RWPE2 (cell line): Measurements from ENCODE around the gene KRTAP10-7.
"Not testable (repeated sequence)": the region's sequence is repeated elsewhere in the genome, so short reads cannot be mapped to it uniquely, and the experiment has no call there.

ENCODE experiments used
- ATAC-seq: fragments of 200-7000 bp; cut with Tn5 transposase; 3 replicates; pipeline ENCODE4 v1.9.1; 2021; ENCODE audit warnings: low read depth
- DNase-seq: peaks from one replicate; pipeline ENCODE4 v3.0.0-alpha.2; 2020; ENCODE audit warnings: low spot score
- H3K27ac ChIP-seq: fragments of 450-650 bp; 2 replicates; pipeline ENCODE4 v1.5.1; 2017; ENCODE audit warnings: mild to moderate bottlenecking; ENCODE audit not compliant: poor library complexity, severe bottlenecking
- H3K27me3 ChIP-seq: fragments of 250-450 bp; sonication (Bioruptor Pico); 2 replicates; pipeline ENCODE4 v1.5.1; 2021; ENCODE audit warnings: mild to moderate bottlenecking, moderate library complexity; ENCODE audit not compliant: insufficient read depth, poor library complexity, severe bottlenecking
- H3K36me3 ChIP-seq: fragments of 250-450 bp; sonication (Bioruptor Pico); 2 replicates; pipeline ENCODE4 v1.5.1; 2020; ENCODE audit warnings: low read depth, mild to moderate bottlenecking, moderate library complexity
- H3K4me1 ChIP-seq: fragments of 250-450 bp; sonication (Bioruptor Pico); 2 replicates; pipeline ENCODE4 v1.5.1; 2021; ENCODE audit warnings: mild to moderate bottlenecking, moderate library complexity; ENCODE audit not compliant: insufficient read depth, poor library complexity, severe bottlenecking
- H3K4me3 ChIP-seq: fragments of 250-450 bp; sonication (Bioruptor Pico); 2 replicates; pipeline ENCODE4 v1.5.1; 2021; ENCODE audit warnings: mild to moderate bottlenecking, moderate library complexity; ENCODE audit not compliant: severe bottlenecking
- H3K9me3 ChIP-seq: fragments of 250-450 bp; sonication (Bioruptor Pico); 2 replicates; pipeline ENCODE4 v1.5.1; 2021; ENCODE audit warnings: mild to moderate bottlenecking, moderate library complexity; ENCODE audit not compliant: severe bottlenecking
- TF ChIP-seq, protein P1 (sequence below): fragments of 450-650 bp; IDR thresholded peaks from one replicate; pipeline ENCODE4 v1.5.1; 2017; ENCODE audit warnings: mild to moderate bottlenecking, moderate library complexity; ENCODE audit not compliant: poor library complexity, severe bottlenecking

The KRTAP10-7 gene, protein sequence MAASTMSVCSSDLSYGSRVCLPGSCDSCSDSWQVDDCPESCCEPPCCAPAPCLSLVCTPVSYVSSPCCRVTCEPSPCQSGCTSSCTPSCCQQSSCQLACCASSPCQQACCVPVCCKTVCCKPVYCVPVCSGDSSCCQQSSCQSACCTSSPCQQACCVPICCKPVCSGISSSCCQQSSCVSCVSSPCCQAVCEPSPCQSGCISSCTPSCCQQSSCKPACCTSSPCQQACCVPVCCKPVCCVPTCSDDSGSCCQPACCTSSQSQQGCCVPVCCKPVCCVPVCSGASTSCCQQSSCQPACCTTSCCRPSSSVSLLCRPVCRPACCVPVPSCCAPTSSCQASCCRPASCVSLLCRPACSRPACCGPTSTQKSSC

DNA sequence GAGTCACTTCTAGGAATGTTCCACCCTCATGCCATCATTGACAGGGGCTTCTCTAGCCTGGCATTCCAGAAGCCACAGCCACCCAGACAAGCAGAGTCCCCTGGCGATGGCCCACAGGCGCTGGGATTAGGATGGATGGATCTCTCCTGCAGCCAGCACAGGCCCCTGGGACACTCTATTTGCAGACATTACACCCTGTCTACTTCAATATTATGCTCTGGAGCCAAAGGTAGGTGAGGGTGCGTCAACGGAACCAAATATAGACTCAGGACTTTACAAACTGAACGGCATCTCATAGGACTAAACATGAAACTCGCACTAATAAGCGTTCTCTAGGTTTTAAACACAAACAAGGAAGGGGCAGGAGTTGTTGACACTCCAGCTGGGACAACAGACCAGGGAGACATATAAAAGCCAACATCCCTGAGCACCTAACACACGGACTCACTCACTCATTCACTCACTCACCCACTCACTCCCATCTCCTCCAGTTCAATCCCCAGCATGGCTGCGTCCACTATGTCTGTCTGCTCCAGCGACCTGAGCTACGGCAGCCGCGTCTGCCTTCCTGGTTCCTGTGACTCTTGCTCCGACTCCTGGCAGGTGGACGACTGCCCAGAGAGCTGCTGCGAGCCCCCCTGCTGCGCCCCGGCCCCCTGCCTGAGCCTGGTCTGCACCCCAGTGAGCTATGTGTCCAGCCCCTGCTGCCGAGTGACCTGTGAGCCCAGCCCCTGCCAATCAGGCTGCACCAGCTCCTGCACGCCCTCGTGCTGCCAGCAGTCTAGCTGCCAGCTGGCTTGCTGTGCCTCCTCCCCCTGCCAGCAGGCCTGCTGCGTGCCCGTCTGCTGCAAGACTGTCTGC lies at the start of gene KRTAP10-7:
KRTAP10-7 (plus strand) TSS at position 480 of the 861 bp plus-strand sequence; CDS start at position 505, 25 bp downstream.
- H3K27ac ChIP-seq, ATAC-seq, H3K36me3 ChIP-seq, H3K4me3 ChIP-seq, H3K4me1 ChIP-seq, DNase-seq, H3K9me3 ChIP-seq: not testable (repeated sequence)
- peaks cover 11% of the 10 kb centered on the region for H3K27me3 ChIP-seq

DNA sequence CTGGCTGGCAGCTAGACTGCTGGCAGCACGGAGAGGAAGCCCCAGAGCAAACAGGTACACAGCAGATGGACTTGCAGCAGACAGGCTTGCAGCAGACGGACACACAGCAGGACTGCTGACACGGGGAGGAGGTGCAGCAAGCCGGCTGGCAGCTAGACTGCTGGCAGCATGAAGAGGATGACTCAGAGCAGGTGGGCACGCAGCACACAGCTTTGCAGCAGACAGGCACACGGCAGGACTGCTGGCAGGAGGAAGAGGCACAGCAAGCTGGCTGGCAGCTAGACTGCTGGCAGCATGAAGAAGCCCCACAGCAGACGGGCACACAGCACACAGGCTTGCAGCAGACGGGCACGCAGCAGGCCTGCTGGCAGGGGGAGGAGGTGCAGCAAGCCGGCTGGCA lies 49.6 kb upstream of the KRTAP10-7 start:
- TF ChIP-seq, protein P1, sequence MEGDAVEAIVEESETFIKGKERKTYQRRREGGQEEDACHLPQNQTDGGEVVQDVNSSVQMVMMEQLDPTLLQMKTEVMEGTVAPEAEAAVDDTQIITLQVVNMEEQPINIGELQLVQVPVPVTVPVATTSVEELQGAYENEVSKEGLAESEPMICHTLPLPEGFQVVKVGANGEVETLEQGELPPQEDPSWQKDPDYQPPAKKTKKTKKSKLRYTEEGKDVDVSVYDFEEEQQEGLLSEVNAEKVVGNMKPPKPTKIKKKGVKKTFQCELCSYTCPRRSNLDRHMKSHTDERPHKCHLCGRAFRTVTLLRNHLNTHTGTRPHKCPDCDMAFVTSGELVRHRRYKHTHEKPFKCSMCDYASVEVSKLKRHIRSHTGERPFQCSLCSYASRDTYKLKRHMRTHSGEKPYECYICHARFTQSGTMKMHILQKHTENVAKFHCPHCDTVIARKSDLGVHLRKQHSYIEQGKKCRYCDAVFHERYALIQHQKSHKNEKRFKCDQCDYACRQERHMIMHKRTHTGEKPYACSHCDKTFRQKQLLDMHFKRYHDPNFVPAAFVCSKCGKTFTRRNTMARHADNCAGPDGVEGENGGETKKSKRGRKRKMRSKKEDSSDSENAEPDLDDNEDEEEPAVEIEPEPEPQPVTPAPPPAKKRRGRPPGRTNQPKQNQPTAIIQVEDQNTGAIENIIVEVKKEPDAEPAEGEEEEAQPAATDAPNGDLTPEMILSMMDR, result no peak
- H3K4me1 ChIP-seq, result peaks cover 10% of the 10 kb centered on the region
- ATAC-seq (no peak), DNase-seq (no peak)
- no peak overlapping the region for H3K4me3 ChIP-seq
- H3K27ac ChIP-seq, result no peak overlapping the region
- H3K36me3 ChIP-seq, result no peaks in the 10 kb centered on the region
- no peaks in the 10 kb centered on the region for H3K9me3 ChIP-seq
- H3K27me3 ChIP-seq, result peaks cover 6% of the 10 kb centered on the region

DNA sequence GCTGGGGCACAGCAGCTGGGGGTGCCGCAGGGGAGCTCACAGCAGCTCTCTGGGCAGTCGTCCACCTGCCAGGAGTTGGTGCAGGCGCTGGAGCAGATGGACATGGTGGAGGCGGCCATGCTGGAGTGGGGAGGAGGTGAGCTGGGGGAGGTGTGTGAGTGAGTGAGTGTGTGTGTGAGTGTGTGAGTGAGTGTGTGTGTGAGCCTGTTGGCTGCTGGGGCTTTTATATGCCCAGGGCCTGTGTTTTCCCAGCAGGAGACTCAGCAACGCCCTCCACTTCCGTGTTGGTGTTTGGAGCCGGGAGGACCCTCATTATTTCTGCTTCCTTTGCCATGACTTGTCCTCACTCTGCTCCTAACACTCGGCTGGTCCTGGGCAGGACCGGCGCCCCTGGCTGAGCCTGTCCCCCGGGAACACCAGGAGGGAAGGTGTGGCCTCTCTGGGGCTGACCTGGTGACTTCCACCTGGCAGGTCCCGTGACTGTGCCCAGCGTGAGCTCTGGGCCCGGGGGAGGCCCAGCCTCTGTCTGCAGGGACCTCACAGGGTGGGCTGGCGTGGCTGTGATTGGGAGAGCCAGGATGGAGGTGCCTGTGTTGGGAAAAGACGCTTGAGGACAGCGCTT lies 48.9 kb upstream of the KRTAP10-7 start, which contains the start of gene KRTAP10-2:
KRTAP10-2 (minus strand) TSS at position 166 of the 622 bp plus-strand sequence; CDS start at position 119, 47 bp downstream.
- DNase-seq (no peak), ATAC-seq (no peak)
- Histone ChIP-seq H3K27me3 (peaks cover 6% of the 10 kb centered on the region), H3K9me3 (no peaks in the 10 kb centered on the region), H3K27ac (no peak within 1 kb of the TSS), H3K4me1 (peaks cover 10% of the 10 kb centered on the region), H3K4me3 (no peak within 1 kb of the TSS), H3K36me3 (no peaks in the 10 kb centered on the region)
- TF ChIP-seq, protein P1, result no peak

DNA sequence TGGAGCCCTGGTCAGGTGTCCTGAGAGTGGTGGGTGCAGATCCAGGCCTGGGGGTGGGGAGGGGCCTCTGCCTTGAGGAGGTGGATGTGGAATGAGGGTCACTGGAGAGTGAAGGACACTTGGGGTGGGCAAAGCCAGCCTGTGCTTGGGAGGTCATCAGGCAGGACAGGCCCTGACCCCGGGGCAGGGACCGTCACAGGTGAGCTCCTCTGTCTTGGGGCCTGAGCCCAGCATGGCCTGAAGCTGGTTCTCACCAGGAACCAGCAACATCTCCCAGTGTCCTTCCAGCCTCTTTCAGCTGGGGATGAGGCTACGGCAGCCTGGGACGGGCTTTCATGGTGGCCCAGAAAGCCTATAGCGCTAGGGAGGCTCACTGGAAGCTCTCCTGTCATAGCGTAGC lies 48.3 kb upstream of the KRTAP10-7 start:
- Histone ChIP-seq H3K27me3 (peaks cover 9% of the 10 kb centered on the region), H3K36me3 (no peaks in the 10 kb centered on the region), H3K4me1 (peaks cover 10% of the 10 kb centered on the region), H3K9me3 (no peaks in the 10 kb centered on the region), H3K4me3 (no peak overlapping the region), H3K27ac (no peak overlapping the region)
- TF ChIP-seq, protein P1, result no peak
- no peak for DNase-seq
- no peak for ATAC-seq

DNA sequence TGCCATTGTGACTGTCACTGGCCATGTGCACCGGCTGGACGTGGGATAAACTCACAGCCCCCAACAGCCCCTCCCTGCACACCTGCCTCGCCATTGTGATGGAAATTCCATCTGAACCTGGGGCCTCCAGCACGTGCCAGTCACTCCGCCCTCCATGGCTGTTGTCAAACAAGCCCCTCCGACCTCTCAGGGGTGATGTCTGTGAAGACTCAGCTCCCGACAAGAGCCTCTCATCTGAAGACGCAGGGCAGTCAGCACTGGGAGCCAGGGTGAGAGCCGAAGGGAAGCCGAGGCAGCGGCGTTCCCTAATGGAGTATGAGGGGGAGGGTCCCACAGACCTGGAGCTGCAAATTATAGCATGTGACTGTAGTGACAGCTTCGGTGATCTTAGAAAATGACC lies 47.7 kb upstream of the KRTAP10-7 start:
- TF ChIP-seq, protein P1, result no peak
- DNase-seq, result no peak

More for the DNA sequence above, 47.7 kb upstream of the KRTAP10-7 start:
- Histone ChIP-seq H3K9me3 (no peaks in the 10 kb centered on the region), H3K36me3 (no peaks in the 10 kb centered on the region), H3K27me3 (peaks cover 14% of the 10 kb centered on the region), H3K27ac (no peak overlapping the region), H3K4me3 (no peak overlapping the region), H3K4me1 (peaks cover 10% of the 10 kb centered on the region)
- ATAC-seq, result no peak
